Dermis microvascular lymphatic vessel endothelial cell (primary cell): ENCODE data around the gene IGSF23. TPM values are rescaled to one million over a fixed set of nuclear protein-coding genes. Genes with fewer than 3 reads are reported as not detected.
"Not testable (repeated sequence)": the region's sequence is repeated elsewhere in the genome, so short reads cannot be mapped to it uniquely, and the experiment has no call there.

Source experiments
- DNase-seq, 2 donors: peaks; one replicate each; pipeline versions ENCODE4 v3.0.0 to v3.0.0-alpha.2; 2010; ENCODE audit warnings: low read depth in 2 of 2
- total RNA-seq: library from RNA; depleted of rRNA; stranded (reverse); fragments of >200 nt; gene quantifications from 2 replicates; pipeline ENCODE4 v1.2.1, GENCODE V29; 2014

IGSF23 gene
- total RNA-seq, 1 donor from 2014 or later: 0.13 TPM

- no peak for DNase-seq
Measured at GRCh38 chr19:44611812-44612295, 1.5 kb upstream of the IGSF23 start.

GRCh38 chr19:44614313-44614712 is 950 bp downstream of the IGSF23 start:
- no peak for DNase-seq

GRCh38 chr19:44615863-44616247 is 2.5 kb downstream of the IGSF23 start:
- DNase-seq: no peak

DNA sequence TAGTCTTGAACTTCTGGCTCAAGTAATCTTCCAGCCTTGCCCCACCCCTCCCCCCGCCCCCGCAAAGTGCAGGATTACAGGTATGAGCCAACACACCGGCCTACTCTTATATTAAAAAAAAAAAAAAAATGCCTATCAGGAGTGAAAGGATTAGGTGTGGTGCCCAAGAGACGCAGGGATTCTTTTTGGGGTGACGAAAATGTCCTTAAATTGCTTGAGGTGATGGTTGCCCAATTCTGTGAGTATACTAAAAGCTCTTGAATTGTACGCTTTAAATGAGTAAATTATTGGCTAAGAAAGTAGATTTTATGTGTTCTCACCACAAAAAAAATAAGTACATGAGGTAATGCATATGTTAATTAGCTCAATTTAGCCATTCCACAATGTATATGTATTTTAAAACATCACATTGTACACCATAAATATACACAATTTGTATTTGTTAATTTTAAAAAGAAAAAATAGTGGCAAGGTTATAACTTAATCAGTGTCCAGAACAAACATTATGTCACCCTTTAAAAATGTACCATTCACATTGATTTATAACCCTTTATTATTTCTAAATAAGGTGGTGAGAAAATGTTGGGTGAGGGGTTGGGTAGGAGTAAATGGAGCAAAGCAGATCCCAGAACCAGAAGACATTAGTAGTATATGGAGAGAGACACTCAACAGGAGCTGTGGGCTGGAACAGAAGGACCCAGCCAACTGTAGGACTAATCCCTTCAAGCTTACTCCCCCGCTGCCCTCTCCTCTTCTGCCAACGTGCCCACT is 3.9 kb downstream of the IGSF23 start:
- DNase-seq: no peak

- no peak for DNase-seq
Measured at GRCh38 chr19:44618640-44619357, 5.4 kb downstream of the IGSF23 start.

DNA sequence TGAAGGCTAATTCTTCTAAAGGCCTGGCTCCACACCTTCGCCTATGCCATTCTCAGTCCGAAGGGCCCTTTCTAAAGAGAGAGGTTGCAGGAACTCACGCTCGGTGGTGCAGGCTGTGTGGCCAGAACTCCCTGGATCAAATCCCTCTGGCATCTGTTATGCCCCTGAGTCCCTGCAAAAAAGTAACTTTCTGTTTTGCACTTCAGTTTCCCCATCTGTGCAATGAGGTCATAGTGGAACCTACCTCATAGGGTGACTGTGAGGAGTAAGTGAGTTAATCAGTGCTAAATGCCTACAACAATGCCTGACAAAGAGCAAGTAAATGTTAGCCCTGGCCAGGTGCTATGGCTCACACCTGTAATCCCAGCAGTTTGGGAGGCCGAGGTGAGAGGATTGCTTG is 7.3 kb downstream of the IGSF23 start:
- DNase-seq: no peak

DNA sequence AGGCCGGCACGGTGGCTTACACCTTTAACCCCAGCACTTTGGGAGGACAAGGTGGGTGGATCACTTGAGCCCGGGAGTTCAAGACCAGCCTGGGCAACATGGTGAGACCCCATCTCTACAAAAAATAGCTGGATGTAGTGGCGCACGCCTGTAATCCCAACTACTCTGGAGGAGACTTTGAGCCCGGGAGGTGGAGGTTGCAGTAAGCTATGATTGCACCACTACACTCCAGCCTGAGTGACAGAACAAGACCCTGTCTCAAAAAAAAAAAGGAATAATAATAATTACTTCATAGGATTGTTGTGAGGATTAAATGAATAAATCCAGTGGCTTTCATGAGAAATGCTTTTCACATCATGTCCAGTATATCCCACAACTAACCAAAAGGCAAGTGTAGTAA is 8.0 kb downstream of the IGSF23 start:
- no peak for DNase-seq

DNA sequence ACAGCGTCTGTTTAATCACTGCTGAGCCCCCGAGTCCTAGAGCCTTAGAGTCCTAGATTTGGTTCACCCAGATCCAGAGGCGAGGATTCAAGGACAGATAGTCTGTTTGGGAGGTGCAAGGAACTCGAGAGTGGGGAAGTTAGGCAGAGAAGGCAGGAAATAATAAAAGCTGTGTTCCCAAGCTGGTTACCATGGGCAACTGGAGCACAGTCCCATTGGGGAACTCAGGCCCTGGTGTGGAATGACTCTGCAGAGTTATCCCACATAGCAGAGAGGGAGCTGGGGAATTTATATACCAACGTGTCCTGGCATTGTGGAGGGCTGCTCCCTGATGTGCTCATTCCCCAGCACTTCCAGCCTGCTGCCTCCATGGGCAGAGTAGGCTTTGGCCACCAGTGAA is 9.7 kb downstream of the IGSF23 start:
- DNase-seq: peak; percentile 83 to 89

DNA sequence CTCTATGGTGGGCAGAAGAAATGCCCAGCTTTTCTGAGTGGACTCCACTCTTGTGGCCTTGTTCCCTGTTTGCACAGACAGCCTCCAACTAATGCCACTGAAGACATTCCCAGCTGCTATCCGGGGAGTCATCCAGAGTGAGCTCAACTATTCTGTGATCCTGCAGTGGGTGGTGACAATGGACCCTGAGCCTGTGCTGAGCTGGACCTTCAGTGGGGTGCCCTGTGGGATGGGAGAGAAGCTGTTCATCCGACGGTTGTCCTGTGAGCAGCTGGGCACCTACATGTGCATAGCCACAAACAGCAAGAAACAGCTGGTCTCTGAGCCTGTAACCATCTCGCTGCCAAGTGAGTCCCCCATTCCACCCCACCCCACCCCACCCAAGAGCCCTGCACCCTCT is 10.3 kb downstream of the IGSF23 start:
- no peak for DNase-seq

GRCh38 chr19:44624840-44625354 is 11.5 kb downstream of the IGSF23 start:
- no peak for DNase-seq

- DNase-seq: peak; percentile 54 to 69
Measured at GRCh38 chr19:44625637-44626036, 12.3 kb downstream of the IGSF23 start.

- peak; percentile 92 to 95 for DNase-seq
Measured at GRCh38 chr19:44626048-44626624, 12.8 kb downstream of the IGSF23 start.

- no peak for DNase-seq
Measured at GRCh38 chr19:44627631-44628030, 14.3 kb downstream of the IGSF23 start.

- DNase-seq: no peak
Measured at GRCh38 chr19:44628793-44629192, 15.4 kb downstream of the IGSF23 start.

- not testable (repeated sequence) for DNase-seq
Measured at GRCh38 chr19:44631611-44632010, 18.2 kb downstream of the IGSF23 start.

DNA sequence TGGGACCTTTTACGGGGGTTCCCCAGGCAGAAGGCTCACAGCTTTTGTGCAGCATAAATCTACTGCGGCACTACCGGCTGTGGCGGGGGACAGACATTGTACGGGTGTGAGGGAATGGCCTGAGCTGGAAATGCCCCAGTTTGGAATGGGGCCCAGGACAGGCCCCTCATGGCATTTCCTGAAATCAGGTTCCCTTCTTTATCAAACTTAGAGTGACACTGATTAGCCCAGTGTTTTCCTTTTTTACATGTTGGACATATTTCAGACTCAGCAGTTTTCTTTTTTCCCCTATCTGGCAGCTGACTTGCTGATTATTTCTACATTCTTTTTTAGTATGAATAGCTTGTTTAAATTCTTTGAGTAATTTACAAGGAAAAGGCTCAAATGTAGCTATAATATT is 20.7 kb downstream of the IGSF23 start:
- peak; percentile 47 to 63 for DNase-seq

DNA sequence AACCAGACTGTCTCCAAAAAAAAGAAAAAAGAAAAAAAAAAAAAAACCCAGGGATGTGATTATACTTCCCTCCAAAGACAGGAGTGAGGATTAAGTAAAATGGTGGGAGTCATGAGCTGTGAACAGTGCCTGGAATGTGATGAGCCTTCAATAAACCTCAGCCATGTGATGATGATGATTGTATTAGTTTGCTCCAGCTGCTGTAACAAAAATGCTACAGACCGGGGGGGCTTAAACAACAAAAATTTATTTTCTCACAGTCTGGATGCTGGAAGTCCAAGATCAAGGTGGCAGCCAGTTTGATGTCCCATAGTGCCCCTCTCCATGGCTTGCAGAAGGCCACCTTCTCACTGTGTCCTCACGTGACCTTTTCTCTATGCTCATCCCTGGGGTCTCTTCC is 21.4 kb downstream of the IGSF23 start:
- no peak for DNase-seq

GRCh38 chr19:44635581-44636438 is 22.4 kb downstream of the IGSF23 start:
- no peak for DNase-seq

- no peak for DNase-seq
Measured at GRCh38 chr19:44636439-44637389, 23.4 kb downstream of the IGSF23 start.

DNA sequence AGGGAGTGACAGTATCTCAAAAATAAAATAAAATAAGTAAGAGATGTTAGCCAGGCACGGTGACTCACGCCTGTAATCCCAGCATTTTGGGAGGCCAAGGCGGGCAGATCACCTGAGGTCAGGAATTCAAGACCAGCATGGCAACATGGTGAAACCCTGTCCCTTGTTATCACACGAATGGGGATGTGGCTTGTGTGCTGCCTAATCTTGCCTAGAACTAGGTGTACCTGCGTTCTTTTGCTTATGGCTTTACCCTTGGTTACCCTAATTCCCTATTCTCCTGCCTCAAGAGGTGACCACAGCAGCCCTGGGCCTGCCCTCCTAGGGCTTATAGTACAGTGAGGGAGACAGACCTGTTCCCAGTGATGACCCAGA is 24.0 kb downstream of the IGSF23 start:
- DNase-seq: no peak
